Activated naive CD8-positive, alpha-beta T cell treated with anti-CD3 and anti-CD28 coated beads for 36 hours (primary cell): ENCODE measurements around the gene VPS13D. TPM values are rescaled to one million over a fixed set of nuclear protein-coding genes. Genes with fewer than 3 reads are reported as not detected.

ENCODE experiments used
- DNase-seq: peaks from one replicate; pipeline ENCODE4 v3.0.0; 2021
- H3K27ac Mint-ChIP-seq: one replicate; pipeline ENCODE4 v1.8.0; 2022; ENCODE audit warnings: mild to moderate bottlenecking, moderate library complexity, mixed read lengths
- H3K27me3 Mint-ChIP-seq: one replicate; pipeline ENCODE4 v1.8.0; 2022; ENCODE audit warnings: mild to moderate bottlenecking, mixed read lengths
- H3K36me3 Mint-ChIP-seq: one replicate; pipeline ENCODE4 v1.8.0; 2021; ENCODE audit warnings: mild to moderate bottlenecking, mixed read lengths
- H3K4me1 Mint-ChIP-seq: one replicate; pipeline ENCODE4 v1.8.0; 2021; ENCODE audit warnings: mixed read lengths
- H3K4me3 Mint-ChIP-seq: one replicate; pipeline ENCODE4 v1.8.0; 2022; ENCODE audit warnings: mild to moderate bottlenecking, moderate library complexity, mixed read lengths
- H3K9me3 Mint-ChIP-seq: one replicate; pipeline ENCODE4 v1.8.0; 2022; ENCODE audit warnings: mixed read lengths
- total RNA-seq, 2 experiments: library from RNA; stranded (reverse); gene quantifications; one replicate each; pipeline ENCODE4 v1.2.3, GENCODE V29; 2021

The VPS13D gene
- total RNA-seq, 2 experiments from 2014 or later = 27.7 to 29.1 TPM

DNA sequence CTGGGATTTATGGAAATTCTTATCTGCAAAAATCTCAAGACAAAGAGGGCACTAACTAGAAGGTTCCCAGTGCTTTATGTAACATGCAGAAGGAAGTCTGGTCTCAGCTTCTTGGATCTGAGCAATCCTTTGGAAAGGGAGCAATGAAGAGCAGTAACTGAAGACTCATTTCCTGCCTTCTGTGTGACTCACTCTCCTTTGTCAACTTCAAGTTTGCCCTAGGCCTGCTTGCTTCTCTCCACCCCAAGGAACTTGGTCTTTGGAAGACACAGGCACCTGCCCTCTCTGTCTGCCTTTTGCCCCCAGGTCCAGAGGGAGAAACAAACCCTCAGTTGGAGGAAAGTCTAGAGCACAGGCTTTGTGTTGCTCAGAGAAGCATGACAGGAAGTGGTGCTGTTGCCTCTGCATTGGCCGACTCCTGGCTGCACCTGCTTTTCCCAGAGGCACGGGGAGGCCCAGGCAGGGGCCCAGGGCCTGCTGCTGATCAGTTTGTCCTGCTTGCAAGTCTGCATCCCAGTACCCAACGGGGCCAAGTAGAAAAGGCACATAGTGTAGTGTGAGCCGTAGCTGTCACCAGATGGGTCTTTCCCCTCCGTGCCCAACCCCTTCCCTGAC, 251.0 kb downstream of the VPS13D start:
- peaks cover 64% of the 10 kb centered on the region for H3K4me1 Mint-ChIP-seq
- peak overlapping the region; percentile 97 for H3K27ac Mint-ChIP-seq
- peaks cover 8% of the 10 kb centered on the region for H3K9me3 Mint-ChIP-seq
- peaks cover 71% of the 10 kb centered on the region for H3K36me3 Mint-ChIP-seq
- no peak overlapping the region for H3K4me3 Mint-ChIP-seq
- no peaks in the 10 kb centered on the region for H3K27me3 Mint-ChIP-seq
- peak; percentile 20 for DNase-seq

DNA sequence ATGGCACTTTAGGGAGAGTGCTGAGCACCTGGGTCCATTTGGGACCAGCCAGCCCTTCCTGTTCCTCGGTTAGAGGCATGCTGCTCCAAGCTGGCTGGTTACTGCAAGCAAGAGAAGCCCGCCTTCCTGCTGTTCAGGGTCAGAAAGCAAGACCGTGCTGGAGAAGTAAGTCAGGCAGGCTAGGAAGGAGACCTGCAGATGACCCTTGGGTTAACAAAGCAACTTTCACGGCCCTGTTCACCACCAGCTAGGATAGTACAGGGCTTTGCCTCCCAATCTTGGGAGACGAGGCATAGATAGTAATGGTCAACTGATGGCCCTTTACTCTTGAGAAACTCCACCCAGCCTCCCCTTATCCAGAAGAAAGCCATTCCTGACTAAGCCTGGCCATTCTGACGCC, 252.1 kb downstream of the VPS13D start:
- Mint-ChIP-seq H3K27ac (no peak overlapping the region), H3K27me3 (no peaks in the 10 kb centered on the region), H3K4me3 (no peak overlapping the region), H3K4me1 (peaks cover 56% of the 10 kb centered on the region), H3K9me3 (peaks cover 5% of the 10 kb centered on the region), H3K36me3 (peaks cover 65% of the 10 kb centered on the region)
- DNase-seq = no peak

DNA sequence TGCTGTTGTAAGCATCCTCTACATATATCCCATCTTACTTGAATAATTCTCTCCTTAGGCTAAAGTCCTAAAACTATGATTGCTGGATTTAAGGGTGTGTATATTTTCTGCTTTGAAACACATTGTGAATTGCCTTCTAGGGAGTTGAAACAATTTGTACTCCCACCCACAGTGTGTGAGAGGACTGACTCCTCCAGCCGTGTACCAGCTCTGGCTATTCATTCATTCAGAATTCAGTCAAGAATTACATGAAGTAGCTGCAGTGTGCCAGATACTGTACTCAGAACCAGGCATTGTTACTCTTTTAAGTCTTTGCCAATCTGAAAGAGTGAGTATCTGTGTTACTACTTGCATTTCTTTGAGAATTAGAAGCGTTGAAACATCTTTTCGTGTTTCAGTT, 253.2 kb downstream of the VPS13D start:
- Mint-ChIP-seq H3K27me3 (no peaks in the 10 kb centered on the region), H3K4me1 (peaks cover 47% of the 10 kb centered on the region), H3K27ac (no peak overlapping the region), H3K4me3 (no peak overlapping the region), H3K36me3 (peaks cover 59% of the 10 kb centered on the region), H3K9me3 (no peaks in the 10 kb centered on the region)
- DNase-seq = no peak

DNA sequence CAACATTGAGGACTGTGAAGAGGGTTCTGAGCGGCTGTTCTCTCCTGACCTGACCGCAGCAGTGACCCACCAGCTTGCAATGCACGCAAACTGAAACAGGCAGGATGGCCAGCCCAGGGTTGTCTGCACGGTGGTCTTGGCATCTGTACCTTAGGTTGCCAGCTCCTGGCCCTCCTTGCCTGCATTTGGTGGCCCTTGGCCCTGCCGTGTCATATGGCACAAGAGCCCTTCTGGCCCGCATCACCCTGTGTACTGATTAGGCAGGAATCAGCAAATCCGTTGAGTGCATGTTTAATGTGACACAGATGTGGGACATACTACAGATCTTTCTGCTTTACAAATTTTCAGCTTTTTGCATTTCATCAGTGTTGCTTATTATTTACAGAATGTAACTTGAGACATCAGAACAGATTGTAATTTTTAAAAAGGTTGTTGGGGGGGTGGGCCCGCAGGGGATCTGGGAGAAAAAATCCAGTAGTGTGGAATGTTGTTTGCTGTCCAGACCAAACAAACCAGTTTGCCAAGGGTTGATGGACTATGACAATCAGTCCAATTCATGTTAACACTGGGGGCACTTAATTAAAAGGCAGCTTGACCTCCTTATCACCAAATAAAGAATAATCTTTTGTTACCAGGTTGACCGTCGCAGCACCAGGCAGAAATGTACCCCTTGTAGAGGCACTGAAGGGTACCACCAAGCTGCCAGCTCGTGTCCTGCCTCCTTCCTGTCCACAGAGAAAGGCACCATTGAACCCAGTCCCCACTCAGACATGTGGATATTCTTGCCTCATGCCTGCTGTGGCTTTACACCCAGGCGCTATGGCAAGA, 255.6 kb downstream of the VPS13D start:
- no peak overlapping the region for H3K4me3 Mint-ChIP-seq
- H3K4me1 Mint-ChIP-seq = peaks cover 22% of the 10 kb centered on the region
- H3K27me3 Mint-ChIP-seq = no peaks in the 10 kb centered on the region
- H3K36me3 Mint-ChIP-seq = peaks cover 49% of the 10 kb centered on the region
- no peaks in the 10 kb centered on the region for H3K9me3 Mint-ChIP-seq
- no peak overlapping the region for H3K27ac Mint-ChIP-seq
- DNase-seq = no peak

DNA sequence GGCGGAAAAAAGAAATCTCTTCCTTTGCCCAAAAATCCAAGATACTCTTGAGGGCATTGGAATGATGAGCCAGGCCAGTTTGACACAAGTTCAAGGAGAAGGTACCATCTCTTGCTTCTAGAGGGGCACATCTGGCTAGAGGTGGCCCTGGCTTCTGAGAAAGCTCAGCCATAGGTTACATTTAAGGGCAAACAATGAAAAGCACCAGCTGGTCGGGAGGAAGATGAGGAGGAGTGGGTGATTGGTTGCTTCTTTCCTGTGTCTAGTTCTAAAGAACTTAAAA, 256.2 kb downstream of the VPS13D start:
- Mint-ChIP-seq H3K4me1 (peaks cover 17% of the 10 kb centered on the region), H3K27me3 (no peaks in the 10 kb centered on the region), H3K9me3 (no peaks in the 10 kb centered on the region), H3K4me3 (no peak overlapping the region), H3K27ac (no peak overlapping the region), H3K36me3 (peaks cover 51% of the 10 kb centered on the region)
- no peak for DNase-seq

DNA sequence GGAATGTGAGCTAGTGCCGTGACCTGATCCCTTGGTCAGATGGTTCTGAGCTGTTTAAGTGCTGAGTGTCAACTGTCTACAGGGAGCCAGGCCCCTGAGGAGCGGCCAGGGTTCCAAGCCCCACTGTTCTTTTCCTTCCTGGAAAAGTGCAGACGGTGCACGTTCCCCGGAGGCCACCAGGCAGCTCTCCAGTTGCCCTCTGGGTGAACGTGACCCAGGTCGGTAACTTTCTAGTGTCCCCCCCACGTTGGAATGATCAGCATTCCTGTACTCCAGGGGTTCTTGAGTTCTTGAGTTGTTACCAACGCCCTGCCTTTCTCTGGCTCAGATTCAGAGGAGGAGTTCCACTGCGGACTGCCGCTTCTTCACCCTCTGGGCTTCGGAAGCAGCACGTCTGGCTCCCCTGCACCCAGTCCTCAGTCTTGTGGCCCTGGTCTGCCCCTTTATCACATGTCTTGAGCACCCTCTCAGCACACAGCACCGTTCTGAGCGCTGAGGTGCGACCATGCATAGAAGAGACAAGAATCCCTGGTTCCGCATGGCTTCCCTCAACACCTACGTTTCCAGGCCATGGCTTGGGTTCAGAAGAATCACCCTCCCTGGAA, 256.7 kb downstream of the VPS13D start:
- Mint-ChIP-seq H3K27ac (no peak overlapping the region), H3K4me3 (no peak overlapping the region), H3K4me1 (peaks cover 12% of the 10 kb centered on the region), H3K27me3 (no peaks in the 10 kb centered on the region), H3K9me3 (no peaks in the 10 kb centered on the region), H3K36me3 (peaks cover 53% of the 10 kb centered on the region)
- DNase-seq = no peak

DNA sequence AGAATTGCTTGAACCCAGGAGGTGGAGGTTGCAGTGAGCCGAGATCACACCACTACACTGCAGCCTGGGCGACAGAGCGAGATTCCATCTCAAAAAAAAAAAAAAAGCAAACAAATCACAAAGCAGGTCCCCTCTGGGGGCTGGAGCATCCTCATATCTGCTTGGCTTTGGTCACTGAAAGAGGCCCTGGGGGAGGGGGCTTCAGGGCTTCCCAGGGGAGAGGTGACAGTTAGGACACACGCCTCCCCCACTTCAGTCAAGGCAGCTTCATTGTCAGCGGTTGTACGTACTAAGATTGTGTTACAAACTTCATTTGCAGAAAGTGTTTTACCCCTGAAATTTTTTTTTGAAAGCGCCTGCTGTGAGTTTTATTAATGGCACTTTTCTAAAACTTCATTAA, 257.7 kb downstream of the VPS13D start:
- Mint-ChIP-seq H3K4me3 (no peak overlapping the region), H3K27ac (no peak overlapping the region), H3K36me3 (peaks cover 54% of the 10 kb centered on the region), H3K9me3 (no peaks in the 10 kb centered on the region), H3K4me1 (peaks cover 4% of the 10 kb centered on the region), H3K27me3 (no peaks in the 10 kb centered on the region)
- no peak for DNase-seq

DNA sequence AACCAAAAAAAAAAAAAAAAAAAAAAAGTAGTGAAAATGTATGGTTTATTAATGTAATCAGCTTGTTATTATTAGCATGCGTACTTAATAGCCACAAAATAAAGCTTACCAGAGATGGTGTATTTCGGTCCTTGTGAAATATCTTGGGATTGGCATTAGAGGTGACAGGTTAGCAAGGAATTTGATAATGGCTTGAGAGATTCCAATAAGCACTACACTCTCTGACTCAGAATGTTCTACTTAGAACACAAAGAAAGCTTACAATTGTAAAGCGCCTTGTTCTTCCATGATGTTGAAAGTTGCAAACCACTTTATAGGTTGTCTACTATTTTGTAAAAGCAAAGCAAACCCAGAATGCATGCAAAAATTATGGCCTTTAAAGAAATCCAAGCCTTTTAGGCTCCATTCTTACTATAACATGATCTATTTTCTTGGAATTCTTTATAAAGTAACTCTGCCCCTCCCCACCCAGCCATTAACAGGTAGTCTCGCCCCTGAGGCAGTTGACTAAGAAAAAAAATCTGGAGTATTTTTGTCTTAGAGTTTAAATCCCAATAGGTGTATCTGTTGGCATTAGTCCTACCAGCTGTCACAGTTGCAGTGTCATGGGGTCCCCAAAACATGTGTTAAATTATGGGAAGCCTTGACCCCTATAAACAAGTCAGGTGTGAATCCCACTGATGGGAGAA, 259.0 kb downstream of the VPS13D start:
- Mint-ChIP-seq H3K27me3 (no peaks in the 10 kb centered on the region), H3K4me3 (no peak overlapping the region), H3K36me3 (peaks cover 56% of the 10 kb centered on the region), H3K27ac (no peak overlapping the region), H3K4me1 (peaks cover 6% of the 10 kb centered on the region), H3K9me3 (no peaks in the 10 kb centered on the region)
- DNase-seq = no peak

DNA sequence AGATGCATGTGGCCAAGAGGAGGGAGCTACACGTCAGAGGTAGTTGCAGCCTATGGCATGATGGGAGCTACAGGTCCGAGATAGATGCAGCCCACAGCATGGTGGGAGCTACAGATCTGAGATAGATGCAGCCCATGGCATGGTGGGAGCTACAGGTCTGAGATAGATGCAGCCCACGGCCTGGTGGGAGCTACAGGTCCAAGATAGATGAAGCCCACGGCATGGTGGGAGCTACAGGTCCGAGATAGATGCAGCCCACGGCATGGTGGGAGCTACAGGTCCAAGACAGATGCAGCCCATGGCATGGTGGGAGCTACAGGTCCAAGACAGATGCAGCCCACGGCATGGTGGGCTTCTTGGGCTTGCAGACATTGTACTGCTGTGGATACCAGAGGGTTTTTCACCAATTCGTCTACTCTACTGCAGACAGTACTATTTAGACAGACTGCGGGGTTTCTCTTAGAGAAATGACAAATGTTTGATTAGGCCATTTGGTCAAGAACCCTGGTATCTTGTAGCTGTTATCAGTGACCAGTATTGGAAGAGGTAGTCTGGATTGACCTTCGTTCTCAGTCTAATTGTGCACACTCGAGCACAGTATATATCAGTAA, 260.8 kb downstream of the VPS13D start:
- Mint-ChIP-seq H3K36me3 (peaks cover 48% of the 10 kb centered on the region), H3K9me3 (no peaks in the 10 kb centered on the region), H3K4me1 (peaks cover 8% of the 10 kb centered on the region), H3K27me3 (no peaks in the 10 kb centered on the region), H3K4me3 (no peak overlapping the region), H3K27ac (no peak overlapping the region)
- no peak for DNase-seq

DNA sequence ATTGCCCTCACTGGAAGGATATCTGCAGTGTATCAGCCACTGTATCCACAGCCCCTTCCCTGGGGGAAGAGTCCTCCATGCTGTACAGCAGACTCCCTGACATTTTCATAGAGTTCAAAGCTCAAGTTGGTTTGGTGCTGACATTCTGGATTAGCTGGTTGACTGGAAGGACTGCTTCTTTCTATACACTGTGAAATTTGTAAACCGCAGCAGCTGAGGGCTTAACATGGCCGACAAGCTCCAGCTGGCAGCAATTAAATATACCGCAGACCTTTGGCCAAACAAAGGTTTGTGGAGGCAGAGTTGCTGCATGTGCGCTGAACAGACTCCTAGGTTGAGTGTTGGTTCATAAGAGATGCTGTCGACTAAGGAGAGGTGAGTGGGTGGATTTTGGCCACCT, 261.8 kb downstream of the VPS13D start:
- Mint-ChIP-seq H3K27ac (no peak overlapping the region), H3K27me3 (no peaks in the 10 kb centered on the region), H3K36me3 (peaks cover 45% of the 10 kb centered on the region), H3K4me1 (peaks cover 15% of the 10 kb centered on the region), H3K9me3 (no peaks in the 10 kb centered on the region), H3K4me3 (no peak overlapping the region)
- DNase-seq = no peak

DNA sequence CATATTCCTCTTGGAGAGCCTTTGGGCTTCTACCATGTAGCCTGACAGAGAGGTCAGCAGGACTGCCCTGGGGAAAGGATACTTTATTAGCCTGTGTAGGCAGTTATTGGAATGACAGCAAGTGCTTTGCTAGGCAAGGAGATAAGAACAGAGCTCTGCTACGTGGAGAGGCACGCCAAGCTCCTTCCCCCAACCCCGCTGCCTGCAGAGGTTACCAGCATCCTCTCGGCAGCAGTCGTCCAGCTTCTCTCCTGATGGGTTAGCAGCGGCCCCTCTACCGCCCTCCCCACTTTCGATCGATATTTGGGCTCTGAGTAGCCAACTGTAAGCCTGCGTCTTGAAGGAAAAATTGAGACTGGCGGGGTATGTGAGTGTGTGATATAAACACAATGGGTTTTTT, 265.9 kb downstream of the VPS13D start:
- Mint-ChIP-seq H3K36me3 (peaks cover 61% of the 10 kb centered on the region), H3K4me1 (peaks cover 38% of the 10 kb centered on the region), H3K9me3 (no peaks in the 10 kb centered on the region), H3K27ac (no peak overlapping the region), H3K27me3 (no peaks in the 10 kb centered on the region), H3K4me3 (no peak overlapping the region)
- no peak for DNase-seq

DNA sequence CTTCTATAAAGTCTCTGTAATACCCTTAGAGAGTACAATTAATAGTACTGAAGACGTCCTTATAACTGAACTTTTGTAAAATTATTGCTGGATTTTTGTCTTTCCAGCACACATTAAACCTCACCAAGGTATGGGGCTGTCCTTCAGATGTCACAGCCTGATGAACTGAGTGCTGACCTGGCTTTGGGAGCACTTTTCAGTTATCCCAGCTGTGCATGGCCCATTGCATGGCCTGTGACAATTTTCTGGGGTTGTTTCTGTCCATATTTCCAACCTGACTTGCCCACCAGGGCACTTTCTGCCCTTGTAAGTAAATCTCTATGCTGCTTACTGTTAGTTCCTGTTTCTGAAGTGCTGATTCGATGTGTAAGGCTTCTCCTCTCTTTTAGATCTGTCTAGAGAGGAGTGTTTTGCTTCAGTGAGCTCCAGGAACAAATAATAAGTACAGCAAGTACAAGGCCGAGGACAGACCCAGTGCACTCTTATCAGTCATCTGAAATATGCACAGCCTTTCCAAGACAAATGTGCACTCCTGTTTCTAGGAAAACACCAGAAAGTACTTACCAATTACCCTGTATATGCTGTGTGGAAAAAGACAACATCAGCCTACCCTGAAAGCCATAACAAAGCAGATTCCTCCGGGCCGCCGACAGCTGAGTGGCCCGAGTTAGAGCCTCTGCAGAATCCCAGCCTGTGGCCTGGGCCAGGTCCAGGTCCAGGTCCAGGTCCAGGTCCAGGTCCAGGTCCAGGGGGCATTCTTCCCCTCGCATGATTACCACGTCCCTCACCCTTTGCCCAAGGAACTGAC, 266.5 kb downstream of the VPS13D start:
- H3K4me1 Mint-ChIP-seq = peaks cover 39% of the 10 kb centered on the region
- H3K4me3 Mint-ChIP-seq = no peak overlapping the region
- peaks cover 58% of the 10 kb centered on the region for H3K36me3 Mint-ChIP-seq
- H3K27ac Mint-ChIP-seq = peak overlapping the region; percentile 14
- no peaks in the 10 kb centered on the region for H3K9me3 Mint-ChIP-seq
- no peak for DNase-seq
- no peaks in the 10 kb centered on the region for H3K27me3 Mint-ChIP-seq

DNA sequence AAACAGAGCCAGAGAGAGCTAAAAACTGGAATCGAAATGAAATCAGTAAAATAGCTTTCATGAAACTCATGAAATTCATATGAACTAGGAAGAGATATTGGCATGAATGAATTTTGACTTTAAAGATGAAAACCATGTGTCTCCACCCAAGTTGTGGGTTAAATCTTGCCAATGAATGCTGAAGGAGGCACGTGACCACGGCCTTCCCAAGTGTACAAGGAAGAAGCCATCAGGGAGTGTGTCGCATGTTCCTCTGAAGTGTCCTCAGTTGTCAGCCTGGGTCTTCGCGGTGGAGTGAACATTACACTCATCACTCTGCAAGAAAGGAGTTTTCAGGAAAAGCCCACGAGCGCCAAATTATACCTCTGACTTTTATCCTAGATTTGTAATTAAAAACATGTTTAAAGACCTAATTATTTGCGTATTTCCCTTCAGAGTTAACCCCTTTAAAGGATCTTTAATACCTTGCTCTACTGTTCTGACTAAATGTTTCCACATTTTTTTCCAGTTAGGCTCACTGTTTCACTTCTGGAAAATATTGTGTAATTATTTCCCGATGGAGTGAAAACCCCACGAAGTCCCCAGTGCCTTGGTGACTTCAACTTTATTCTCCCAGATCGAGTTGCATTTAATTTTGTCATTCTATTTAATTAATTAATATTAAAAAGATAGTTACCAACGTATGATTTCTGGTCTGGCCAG, 269.9 kb downstream of the VPS13D start:
- no peak overlapping the region for H3K4me3 Mint-ChIP-seq
- no peaks in the 10 kb centered on the region for H3K27me3 Mint-ChIP-seq
- H3K27ac Mint-ChIP-seq = peak overlapping the region; percentile 79
- peaks cover 63% of the 10 kb centered on the region for H3K4me1 Mint-ChIP-seq
- H3K36me3 Mint-ChIP-seq = peaks cover 53% of the 10 kb centered on the region
- no peak for DNase-seq
- no peaks in the 10 kb centered on the region for H3K9me3 Mint-ChIP-seq

DNA sequence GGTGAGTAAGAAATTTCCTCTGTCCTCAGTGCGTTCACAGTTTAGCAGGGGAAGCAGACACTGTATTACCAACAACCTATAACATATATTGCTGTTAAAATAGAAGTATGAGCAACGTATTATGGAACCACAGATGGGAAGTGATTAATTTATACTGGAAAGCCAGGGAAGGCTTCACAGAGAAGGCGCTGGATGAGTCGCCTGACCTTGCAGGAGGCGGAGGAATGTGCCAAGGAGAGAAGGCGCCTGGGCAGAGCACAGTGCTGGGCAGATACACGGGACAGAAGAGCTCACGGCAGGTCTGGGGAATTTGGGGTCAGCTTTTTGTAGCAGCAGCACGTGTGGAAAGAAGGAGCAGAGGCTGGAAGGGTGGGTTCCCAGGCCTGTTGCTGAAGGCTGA, 271.8 kb downstream of the VPS13D start:
- no peaks in the 10 kb centered on the region for H3K9me3 Mint-ChIP-seq
- no peak overlapping the region for H3K4me3 Mint-ChIP-seq
- peaks cover 59% of the 10 kb centered on the region for H3K36me3 Mint-ChIP-seq
- peaks cover 60% of the 10 kb centered on the region for H3K4me1 Mint-ChIP-seq
- no peaks in the 10 kb centered on the region for H3K27me3 Mint-ChIP-seq
- H3K27ac Mint-ChIP-seq = peak overlapping the region; percentile 88
- no peak for DNase-seq
